Measurements from ENCODE around the gene ADAMTS2. TPM values are rescaled to one million over a fixed set of nuclear protein-coding genes. Genes with fewer than 3 reads are reported as not detected.
"Not testable (repeated sequence)": the region's sequence is repeated elsewhere in the genome, so short reads cannot be mapped to it uniquely, and the experiment has no call there.

Gene ADAMTS2
- total RNA-seq, 1 donor from 2014 or later, result 8.2 TPM

DNA sequence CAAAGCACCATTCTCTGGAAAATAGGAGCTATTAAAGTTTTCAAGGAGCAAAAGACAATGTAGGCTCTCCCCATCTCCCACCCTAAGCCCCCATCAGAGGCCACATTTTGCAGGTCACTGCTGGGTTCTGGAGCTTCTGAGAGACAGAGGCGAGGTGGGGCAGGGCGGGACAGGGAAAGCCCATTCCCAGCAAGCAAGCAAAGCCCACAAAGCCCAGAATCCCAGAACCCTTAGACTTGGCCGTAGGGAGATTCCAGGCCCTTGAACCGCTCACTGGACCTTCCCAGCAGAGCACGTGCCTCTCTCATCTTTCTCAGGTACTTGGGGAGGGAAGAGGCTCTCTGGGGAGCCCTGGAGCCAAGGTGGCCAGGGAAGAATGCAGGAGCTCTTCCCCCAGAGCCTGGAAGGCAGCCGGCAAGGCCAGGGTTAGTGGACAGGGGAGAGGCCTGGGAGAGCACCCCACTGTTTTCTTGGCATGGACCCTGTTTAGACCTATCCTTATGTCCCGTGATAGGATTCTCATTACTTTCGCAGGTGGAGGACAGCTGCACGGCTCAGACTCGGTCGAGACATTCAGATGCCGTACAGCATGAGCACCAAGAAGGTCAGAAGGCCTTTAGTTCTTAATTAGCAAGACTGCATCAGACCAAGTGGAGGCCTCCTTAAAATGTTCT is 232.7 kb downstream of the ADAMTS2 start:
- Mint-ChIP-seq H3K9me3 (peaks cover 62% of the 10 kb centered on the region), H3K27ac (no peak overlapping the region), H3K4me1 (no peaks in the 10 kb centered on the region), H3K27me3 (ENCODE audit: low read depth) (no peaks in the 10 kb centered on the region), H3K36me3 (peaks cover 9% of the 10 kb centered on the region), H3K4me3 (no peak overlapping the region)
- no peak for TF ChIP-seq CTCF (IDR thresholded peaks at IDR 0.05; ENCODE audit: unreplicated experiment)
- DNase-seq (ENCODE audit: low spot score in 2 of 2, unreplicated experiment in 2 of 2), result no peak

DNA sequence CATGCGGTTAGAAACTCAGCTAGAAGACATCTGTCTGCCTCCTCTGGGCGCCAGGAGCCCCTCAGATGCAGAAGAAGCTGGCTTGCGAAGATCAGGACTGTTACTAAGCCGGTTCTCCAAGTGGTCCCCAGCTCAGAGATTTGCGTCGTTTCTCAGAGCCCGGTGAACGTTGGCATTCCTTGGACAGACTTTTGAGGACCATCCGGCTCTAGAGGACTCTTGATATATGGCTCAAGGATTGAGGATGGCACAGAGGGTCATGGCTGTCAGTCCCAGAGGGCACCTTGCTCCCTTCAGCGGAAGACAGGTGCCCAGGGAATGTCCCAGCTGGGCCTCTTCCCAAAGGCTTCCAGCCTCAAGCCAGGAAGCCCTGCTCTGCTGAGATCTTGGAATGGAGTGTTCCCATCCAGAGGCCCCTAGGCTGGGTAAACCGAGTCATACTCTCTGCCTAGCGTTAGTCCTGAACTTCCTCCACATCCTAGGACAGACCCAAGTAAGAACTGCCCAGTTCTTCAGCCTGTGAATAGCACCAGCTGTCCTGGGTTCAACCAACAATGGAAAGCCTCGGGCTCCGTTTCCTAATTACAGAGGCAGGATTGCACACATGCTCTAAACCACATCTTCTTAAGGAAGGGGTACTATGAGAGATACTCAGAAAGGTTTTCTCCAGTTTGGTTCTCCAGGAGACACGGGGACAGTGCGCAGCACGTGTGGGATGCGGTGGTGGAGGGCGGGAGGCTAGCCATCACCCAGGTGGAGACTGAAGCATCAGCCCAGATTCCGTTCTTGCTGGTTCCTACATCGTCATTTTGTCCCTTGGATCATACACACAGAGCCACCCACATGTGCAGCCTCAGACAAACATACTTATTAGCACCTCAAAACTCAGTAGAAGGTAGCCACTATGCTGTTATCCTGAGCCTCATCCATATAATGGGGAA is 233.7 kb downstream of the ADAMTS2 start:
- no peaks in the 10 kb centered on the region for H3K4me1 Mint-ChIP-seq
- peaks cover 11% of the 10 kb centered on the region for H3K36me3 Mint-ChIP-seq
- H3K9me3 Mint-ChIP-seq, result peaks cover 65% of the 10 kb centered on the region
- no peak for DNase-seq (ENCODE audit: low spot score in 2 of 2, unreplicated experiment in 2 of 2)
- no peak for TF ChIP-seq CTCF (IDR thresholded peaks at IDR 0.05; ENCODE audit: unreplicated experiment)
- no peak overlapping the region for H3K27ac Mint-ChIP-seq
- no peak overlapping the region for H3K4me3 Mint-ChIP-seq
- H3K27me3 Mint-ChIP-seq (ENCODE audit: low read depth), result no peaks in the 10 kb centered on the region

DNA sequence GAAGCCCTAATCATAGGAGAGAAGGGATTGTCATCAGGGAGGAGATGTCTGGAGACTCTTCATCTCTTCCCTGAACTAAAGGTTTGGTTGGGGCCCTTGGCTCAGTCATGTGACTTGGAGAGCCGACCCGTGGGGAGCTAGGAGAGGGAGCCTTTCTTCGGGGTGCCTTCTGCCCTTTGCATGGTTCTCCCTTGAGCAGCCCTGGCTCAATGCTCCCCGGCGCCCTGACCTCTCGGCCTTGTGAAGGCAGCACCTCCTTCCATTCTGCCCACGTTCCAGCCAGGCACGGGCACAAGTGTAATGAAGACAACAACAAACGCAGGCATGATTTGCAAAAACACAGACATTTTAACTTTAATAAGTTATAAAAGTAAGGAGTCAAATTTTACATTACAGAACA is 234.7 kb downstream of the ADAMTS2 start:
- DNase-seq (ENCODE audit: low spot score in 2 of 2, unreplicated experiment in 2 of 2), result no peak
- H3K27ac Mint-ChIP-seq, result no peak overlapping the region
- no peaks in the 10 kb centered on the region for H3K4me1 Mint-ChIP-seq
- TF ChIP-seq CTCF (IDR thresholded peaks at IDR 0.05; ENCODE audit: unreplicated experiment), result no peak
- H3K9me3 Mint-ChIP-seq, result peaks cover 61% of the 10 kb centered on the region
- H3K27me3 Mint-ChIP-seq (ENCODE audit: low read depth), result no peaks in the 10 kb centered on the region
- no peak overlapping the region for H3K4me3 Mint-ChIP-seq
- peaks cover 11% of the 10 kb centered on the region for H3K36me3 Mint-ChIP-seq

GRCh38 chr5:179101282-179101681 is 244.0 kb downstream of the ADAMTS2 start:
- H3K36me3 Mint-ChIP-seq; H3K27ac Mint-ChIP-seq; H3K27me3 Mint-ChIP-seq (ENCODE audit: low read depth); H3K4me3 Mint-ChIP-seq; H3K4me1 Mint-ChIP-seq; DNase-seq (ENCODE audit: low spot score in 2 of 2, unreplicated experiment in 2 of 2): not testable (repeated sequence)
- H3K9me3 Mint-ChIP-seq, result peaks cover 38% of the 10 kb centered on the region

DNA sequence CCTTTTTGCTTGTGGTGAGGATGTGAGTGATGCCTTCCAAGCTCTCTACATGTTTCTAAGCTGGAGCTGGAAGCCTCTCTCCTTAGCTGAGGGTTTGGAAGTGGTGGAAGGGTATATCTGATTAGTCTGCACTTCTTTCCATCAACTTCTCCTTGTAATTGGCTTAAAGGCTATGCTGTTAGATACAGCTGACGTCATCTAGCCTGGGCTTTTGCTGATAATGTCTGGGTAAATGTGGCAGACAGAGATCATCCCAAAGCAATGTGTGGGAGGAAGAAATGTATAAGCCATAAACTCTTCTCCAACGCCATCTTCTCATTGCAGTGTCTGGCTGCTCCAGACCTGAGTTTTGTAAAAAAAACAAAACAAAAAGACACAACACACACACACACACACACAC is 255.8 kb downstream of the ADAMTS2 start:
- Mint-ChIP-seq H3K4me1 (no peaks in the 10 kb centered on the region), H3K36me3 (peaks cover 9% of the 10 kb centered on the region), H3K27ac (no peak overlapping the region), H3K4me3 (no peak overlapping the region), H3K9me3 (peaks cover 75% of the 10 kb centered on the region), H3K27me3 (ENCODE audit: low read depth) (no peaks in the 10 kb centered on the region)
- no peak for TF ChIP-seq CTCF (IDR thresholded peaks at IDR 0.05; ENCODE audit: unreplicated experiment)
- no peak for DNase-seq (ENCODE audit: low spot score in 2 of 2, unreplicated experiment in 2 of 2)

DNA sequence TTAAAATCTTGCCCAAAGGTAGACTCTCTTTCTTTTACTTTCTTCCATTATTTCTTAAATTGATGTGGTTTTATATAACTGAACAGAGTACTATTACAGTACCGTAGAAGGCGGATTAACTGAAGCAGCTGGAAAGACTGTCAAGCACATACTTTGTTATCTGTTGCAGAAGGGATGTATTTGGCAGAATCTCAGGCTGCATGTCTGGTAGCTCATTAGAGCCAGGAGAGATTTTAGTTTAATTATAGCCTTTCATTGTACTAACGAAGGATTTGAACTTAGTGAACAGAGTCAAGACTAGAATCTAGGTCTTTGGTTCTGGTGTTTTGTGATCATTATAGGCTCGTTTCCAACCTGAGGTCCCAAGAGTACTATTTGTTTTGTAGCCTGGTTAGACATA is 264.5 kb downstream of the ADAMTS2 start:
- H3K36me3 Mint-ChIP-seq, result peaks cover 68% of the 10 kb centered on the region
- H3K27me3 Mint-ChIP-seq (ENCODE audit: low read depth), result no peaks in the 10 kb centered on the region
- peaks cover 76% of the 10 kb centered on the region for H3K9me3 Mint-ChIP-seq
- no peak overlapping the region for H3K4me3 Mint-ChIP-seq
- no peak overlapping the region for H3K27ac Mint-ChIP-seq
- no peaks in the 10 kb centered on the region for H3K4me1 Mint-ChIP-seq
- TF ChIP-seq CTCF (IDR thresholded peaks at IDR 0.05; ENCODE audit: unreplicated experiment), result no peak
- DNase-seq (ENCODE audit: low spot score in 2 of 2, unreplicated experiment in 2 of 2), result no peak
